K562 (cell line): ENCODE measurements around the gene ONECUT1. TPM values are rescaled to one million over a fixed set of nuclear protein-coding genes. Genes with fewer than 3 reads are reported as not detected.

Source experiments
- ATAC-seq: fragments of 200-7000 bp; cut with Tn5 transposase; 3 replicates; pipeline ENCODE4 v1.9.1; 2020; ENCODE audit warnings: moderate library complexity
- BruUV-seq: library from RNA; stranded (reverse); fragments of 400-500 nt; replicated peaks from 2 replicates; lab custom pipeline; 2021; lab: Mats Ljungman, UMichigan
- CTCF ChIA-PET: fragments of 300-600 bp; formaldehyde crosslinking; extraction: SDS; loops from one replicate; lab custom pipeline; 2021; ENCODE audit warnings: low intra/inter-chr PET ratio; lab: Yijun Ruan, JAX
- POLR2A ChIA-PET: fragments of 300-600, 350-650 bp; sonication (Branson Sonifier 250); formaldehyde crosslinking; extraction: SDS; loops from one replicate; lab custom pipeline; 2021; ENCODE audit warnings: antibody characterized with exemption, inconsistent platforms; lab: Yijun Ruan, JAX
- DNase-seq, 4 experiments: peaks; one replicate each; pipeline versions ENCODE4 v3.0.0 to v3.0.0-alpha.2; 2011 to 2018; ENCODE audit warnings: low spot score in 3 of 4, mixed read lengths in 3 of 4; ENCODE audit errors: extremely low read depth in 1 of 4
- FAIRE-seq: peaks from 2 replicates; lab custom pipeline; 2011; peaks lifted over from hg19 to GRCh38; lab: Jason Lieb, UNC
- H2AFZ ChIP-seq: 2 replicates; pipeline ENCODE4 v1.6.0; 2011; ENCODE audit warnings: low read depth, low read length, control low read depth, inconsistent platforms
- H3K27ac ChIP-seq: fragments of 200-600 bp; 3 replicates; pipeline ENCODE4 v1.8.0; 2011; ENCODE audit warnings: low read depth, mild to moderate bottlenecking, control low read depth, inconsistent platforms, low read length, moderate library complexity, mixed read lengths; ENCODE audit errors: extremely low read depth
- H3K27me3 ChIP-seq, 2 experiments: fragments of 300-600 bp in 1 of 2; 2 replicates in 1 of 2; 3 replicates in 1 of 2; pipeline versions ENCODE4 v1.6.0 to v1.8.0; 2011; ENCODE audit warnings: inconsistent platforms in 2 of 2, low read length in 2 of 2, mild to moderate bottlenecking in 1 of 2, mixed read lengths in 1 of 2, moderate library complexity in 1 of 2; ENCODE audit not compliant: control insufficient read depth in 2 of 2, insufficient read depth in 2 of 2
- H3K36me3 ChIP-seq: fragments of 300-600 bp; 3 replicates; pipeline ENCODE4 v1.8.0; 2011; ENCODE audit warnings: mild to moderate bottlenecking, low read length, inconsistent platforms; ENCODE audit not compliant: control insufficient read depth, insufficient read depth
- H3K4me1 ChIP-seq, 2 experiments: fragments of 200-600 bp in 1 of 2; replicated peaks in 1 of 2; 2 replicates in 1 of 2; 3 replicates in 1 of 2; pipeline versions ENCODE4 v1.5.1 to v1.8.0; 2011; ENCODE audit warnings: inconsistent platforms in 2 of 2, low read length in 2 of 2, mild to moderate bottlenecking in 1 of 2, mixed read lengths in 1 of 2, moderate library complexity in 1 of 2; ENCODE audit not compliant: control insufficient read depth in 2 of 2, insufficient read depth in 2 of 2
- H3K4me2 ChIP-seq: 2 replicates; pipeline ENCODE4 v1.6.1; 2011; ENCODE audit warnings: low read length, control low read depth, inconsistent platforms, mixed read lengths; ENCODE audit not compliant: insufficient read depth
- H3K4me3 ChIP-seq: fragments of 200-600 bp; sonication (generic), shearing (Covaris generic); 2 replicates; pipeline ENCODE4 v1.5.1; 2016; ENCODE audit warnings: control low read depth, inconsistent platforms
- H3K79me2 ChIP-seq: fragments of 200-600 bp; 3 replicates; pipeline ENCODE4 v1.8.0; 2011; ENCODE audit warnings: low read length, inconsistent platforms; ENCODE audit not compliant: control insufficient read depth, insufficient read depth
- H3K9ac ChIP-seq, 2 experiments: 2 replicates each; pipeline versions ENCODE4 v1.6.0 to v1.6.1; 2011; ENCODE audit warnings: low read depth in 2 of 2, low read length in 2 of 2, control low read depth in 1 of 2, inconsistent platforms in 1 of 2, mild to moderate bottlenecking in 1 of 2, mixed read lengths in 1 of 2; ENCODE audit not compliant: insufficient read depth in 1 of 2
- H3K9me1 ChIP-seq: one replicate; pipeline ENCODE4 v1.6.0; 2011; ENCODE audit warnings: inconsistent platforms, mild to moderate bottlenecking, low read length, moderate library complexity; ENCODE audit not compliant: control insufficient read depth, insufficient read depth
- H3K9me3 ChIP-seq: replicated peaks from 2 replicates; pipeline ENCODE4 v1.5.1; 2011; ENCODE audit warnings: low read depth, low read length, inconsistent platforms; ENCODE audit not compliant: control insufficient read depth, insufficient read depth
- H4K20me1 ChIP-seq: replicated peaks from 2 replicates; pipeline ENCODE4 v1.6.1; 2011; ENCODE audit warnings: low read length, inconsistent platforms, mixed read lengths; ENCODE audit not compliant: control insufficient read depth, insufficient read depth
- CEBPB ChIP-seq: fragments of 450-650 bp; IDR thresholded peaks from 2 replicates; pipeline ENCODE4 v1.6.1; 2016; ENCODE audit warnings: missing genetic modification characterization, missing compliant biosample characterization
- REST ChIP-seq, 2 experiments: fragments of 450-650 bp; formaldehyde crosslinking in 1 of 2; IDR thresholded peaks; 2 replicates each; pipeline versions ENCODE4 v1.4.0 to v1.6.1; 2014 to 2020; ENCODE audit warnings: mild to moderate bottlenecking in 2 of 2, borderline replicate concordance in 1 of 2, low read depth in 1 of 2
- VEZF1 ChIP-seq: fragments of 200-800 bp; sonication (Bioruptor generic); IDR thresholded peaks from 2 replicates; pipeline ENCODE4 v1.6.1; 2017; ENCODE audit warnings: missing genetic modification characterization, missing compliant biosample characterization
- ZNF436 ChIP-seq: fragments of 250-450, 450-650 bp; sonication (Bioruptor Pico); formaldehyde crosslinking; IDR thresholded peaks from 2 replicates; pipeline ENCODE4 v1.7.0; 2020; ENCODE audit warnings: mild to moderate bottlenecking
- WGBS: fragments of 100-300 bp; shearing (Covaris generic); methylation state at CpG from one replicate; pipeline ENCODE4 v1.1.6; 2016; ENCODE audit warnings: low coverage, mixed read lengths; ENCODE audit not compliant: insufficient coverage; ENCODE audit errors: missing lambda C conversion rate; 5-methylcytosine and 5-hydroxymethylcytosine counted together
- in situ Hi-C: fragments of 300-500 bp; cut with MboI; formaldehyde crosslinking; loops from 4 replicates; pipeline ENCODE4 v1.15.0; 2018; ENCODE audit warnings: inconsistent platforms, mixed read lengths
- intact Hi-C: fragments of 100-400 bp; cut with micrococcal nuclease; formaldehyde crosslinking; loops from 2 replicates; pipeline ENCODE4 v1.14.2; 2022
- polyA plus RNA-seq, 8 experiments: library from polyadenylated mRNA; depleted of rRNA in 4 of 8; stranded (reverse) in 5 of 8; unstranded in 3 of 8; fragments of >200 nt; fragmentation: Nextera tagmentation in 2 of 8; fragmentation: Illumina TruSeq in 1 of 8; extraction: Ambion mirVana in 2 of 8; extraction: Trizol in 1 of 8; gene quantifications; 2 replicates each; pipeline versions ENCODE4 v1.2.1 to v1.2.3, GENCODE V29; 2011 to 2014; ENCODE audit warnings: inconsistent platforms in 1 of 8, missing spikeins in 1 of 8
- total RNA-seq, 7 experiments: library from RNA; depleted of rRNA in 6 of 7; stranded (reverse); fragments of >200 nt in 6 of 7; fragmentation: Illumina TruSeq in 2 of 7; extraction: Trizol in 2 of 7; gene quantifications; 2 replicates each; pipeline versions ENCODE4 v1.2.1 to v1.2.3, GENCODE V29; 2011 to 2021; ENCODE audit warnings: low replicate concordance in 1 of 7

ONECUT1 gene
- total and polyA plus RNA-seq, 9 of the 15 experiments (the other 6 are each of a cell fraction or from before 2014, with no cell fraction given) = not detected

- 0% methylated on average over 8 of the region's 10 CpGs for WGBS
- in situ Hi-C loops = no loop called here
- no peaks in the 10 kb centered on the region for H3K4me1 ChIP-seq
- ATAC-seq (peak; percentile 69), FAIRE-seq (no peak), DNase-seq (peak in 1 of 4 experiments; percentile 7)
- no peak overlapping the region for H3K4me2 ChIP-seq
- H3K27me3 ChIP-seq = no peaks in the 10 kb centered on the region; a peak in 1 of 5 replicates
- no peaks in the 10 kb centered on the region for H3K9me3 ChIP-seq
- ChIA-PET POLR2A (interaction anchor here (0.6 kb wide), 1 partner anchor 948 kb away, joined by 3 read pairs; no protein-coding TSS in a partner anchor), CTCF (no interaction called here)
- H3K36me3 ChIP-seq = no peaks in the 10 kb centered on the region
- TF ChIP-seq VEZF1 (CRISPR knock-in tag) = peak; percentile 60
- no peak for TF ChIP-seq REST (IDR thresholded peaks at IDR 0.05; ENCODE audit: borderline replicate concordance)
- TF ChIP-seq REST (CRISPR knock-in tag; IDR thresholded peaks at IDR 0.05; ENCODE audit: low read depth) = no peak
- TF ChIP-seq ZNF436 = no peak
- peak; percentile 23; the same call in 1 of the 2 replicates for TF ChIP-seq CEBPB (tag)
- intact Hi-C loops = no loop called here
- H3K9me1 ChIP-seq = no peaks in the 10 kb centered on the region
- H3K4me3 ChIP-seq = no peak overlapping the region
- H3K9ac ChIP-seq = no peak overlapping the region
- H4K20me1 ChIP-seq = no peaks in the 10 kb centered on the region
- H3K79me2 ChIP-seq = no peaks in the 10 kb centered on the region
- H3K27ac ChIP-seq = no peak overlapping the region
- no TSS peak for BruUV-seq
- no peak overlapping the region for H2AFZ ChIP-seq
Measured at GRCh38 chr15:52709187-52709981, 80.8 kb downstream of the ONECUT1 start.
